HG03139 (cell line): Measurements from ENCODE around the gene ADAMTSL4.
"Not testable (repeated sequence)": the region's sequence is repeated elsewhere in the genome, so short reads cannot be mapped to it uniquely, and the experiment has no call there.

Source experiments
- ATAC-seq: cut with Tn5 transposase; IDR thresholded peaks from one replicate; pipeline ENCODE4 v1.9.1; 2021; ENCODE audit not compliant: unreplicated experiment

The ADAMTSL4 gene

DNA sequence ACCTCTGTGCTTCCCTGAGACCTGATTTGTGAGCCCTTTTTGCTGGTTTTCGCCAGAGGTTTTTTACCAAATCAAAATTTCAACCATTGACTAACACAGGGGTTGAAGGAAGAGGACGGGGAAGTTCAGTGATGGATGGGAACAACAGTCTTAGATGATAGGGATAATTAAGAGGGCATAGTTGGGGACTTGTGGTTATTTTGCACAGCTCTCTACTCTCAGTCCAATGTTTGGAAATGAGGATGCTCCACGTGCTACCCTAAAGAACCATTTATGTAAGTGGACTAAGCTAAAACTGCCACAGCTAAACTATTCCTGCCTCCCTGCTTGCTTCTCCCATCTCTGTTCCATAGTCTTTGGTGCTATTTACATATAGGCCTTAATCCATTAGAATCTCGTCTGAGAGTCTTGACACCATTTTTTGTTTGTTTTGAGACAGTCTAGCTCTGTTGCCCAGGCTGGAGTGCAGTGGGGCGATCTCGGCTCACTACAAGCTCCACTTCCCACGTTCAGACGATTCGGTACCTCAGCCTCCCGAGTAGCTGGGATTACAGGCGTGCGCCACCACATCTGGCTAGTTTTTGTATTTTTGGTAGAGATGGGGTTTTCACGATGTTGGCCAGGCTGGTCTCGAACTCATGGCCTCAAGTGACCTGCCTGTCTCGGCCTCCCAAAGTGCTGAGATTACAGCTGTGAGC lies 30.9 kb downstream of the ADAMTSL4 start:
- no peak for ATAC-seq

DNA sequence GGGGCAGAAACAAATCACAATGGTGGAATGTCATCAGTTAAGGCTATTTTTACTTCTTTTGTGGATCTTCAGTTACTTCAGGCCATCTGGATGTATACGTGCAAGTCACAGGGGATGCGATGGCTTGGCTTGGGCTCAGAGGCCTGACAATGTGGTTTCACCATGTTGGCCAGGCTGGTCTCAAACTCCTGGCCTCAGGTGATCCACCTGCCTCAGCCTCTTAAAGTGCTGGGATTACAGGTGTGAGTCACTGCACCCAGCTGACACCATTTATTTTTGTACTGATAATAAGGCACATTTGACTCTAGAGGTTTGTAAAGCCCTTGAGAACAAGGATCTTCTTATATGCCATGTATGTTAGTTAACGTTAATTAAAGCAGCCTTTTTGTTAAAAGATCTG lies 31.8 kb downstream of the ADAMTSL4 start:
- ATAC-seq: not testable (repeated sequence)

DNA sequence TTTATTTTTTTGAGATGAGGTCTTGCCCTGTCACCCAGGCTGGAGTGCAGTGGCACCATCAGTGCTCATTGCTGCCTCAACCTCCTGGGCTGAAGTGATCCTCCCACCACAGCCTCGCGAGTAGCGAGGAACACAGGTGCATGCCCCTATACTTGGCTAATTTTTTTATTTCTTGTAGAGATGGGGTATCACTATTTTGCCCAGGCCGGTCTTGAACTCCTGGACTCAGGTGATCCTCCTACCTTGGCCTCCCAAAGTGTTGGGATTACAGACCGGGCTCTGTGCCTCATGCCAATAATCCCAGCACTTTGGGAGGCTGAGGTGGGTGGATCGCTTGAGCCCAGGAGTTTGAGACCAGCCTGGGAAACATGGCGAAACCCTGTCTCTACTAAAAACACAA lies 32.2 kb downstream of the ADAMTSL4 start:
- ATAC-seq: not testable (repeated sequence)

DNA sequence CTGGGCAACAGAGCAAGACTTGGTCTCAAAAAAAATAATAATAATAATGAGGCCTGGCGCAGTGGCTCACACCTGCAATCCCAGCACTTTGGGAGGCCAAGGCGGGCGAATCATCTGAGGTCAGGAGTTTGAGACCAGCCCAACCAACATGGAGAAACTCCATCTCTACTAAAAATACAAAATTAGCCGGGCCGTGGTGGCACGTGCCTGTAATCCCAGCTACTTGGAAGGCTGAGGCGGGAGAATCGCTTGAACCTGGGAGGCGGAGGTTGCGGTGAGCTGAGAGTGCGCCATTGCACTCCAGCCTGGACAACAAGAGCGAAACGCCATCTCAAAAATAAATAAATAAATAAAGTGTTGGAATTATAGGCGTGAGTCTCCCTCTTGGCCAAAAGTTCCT lies 32.8 kb downstream of the ADAMTSL4 start:
- not testable (repeated sequence) for ATAC-seq

DNA sequence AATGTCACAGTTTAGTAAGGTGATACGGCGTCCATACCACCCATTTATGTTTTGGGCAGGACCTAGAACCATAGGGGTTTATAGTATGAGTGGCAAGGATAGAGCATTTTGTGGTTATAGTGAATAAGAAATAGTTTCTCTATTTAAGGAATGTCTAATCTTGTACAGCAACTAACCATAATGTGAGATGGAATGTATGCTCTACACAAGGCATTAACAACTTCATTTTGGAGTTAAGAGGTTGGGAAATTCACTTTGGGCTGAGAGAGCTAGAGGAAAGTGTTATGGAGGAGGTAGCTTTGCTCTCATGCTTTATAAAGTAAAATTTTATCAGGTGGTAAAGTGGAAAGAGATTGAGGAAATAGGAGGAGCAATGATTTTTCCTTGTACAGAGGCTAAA lies 33.2 kb downstream of the ADAMTSL4 start:
- ATAC-seq: no peak

DNA sequence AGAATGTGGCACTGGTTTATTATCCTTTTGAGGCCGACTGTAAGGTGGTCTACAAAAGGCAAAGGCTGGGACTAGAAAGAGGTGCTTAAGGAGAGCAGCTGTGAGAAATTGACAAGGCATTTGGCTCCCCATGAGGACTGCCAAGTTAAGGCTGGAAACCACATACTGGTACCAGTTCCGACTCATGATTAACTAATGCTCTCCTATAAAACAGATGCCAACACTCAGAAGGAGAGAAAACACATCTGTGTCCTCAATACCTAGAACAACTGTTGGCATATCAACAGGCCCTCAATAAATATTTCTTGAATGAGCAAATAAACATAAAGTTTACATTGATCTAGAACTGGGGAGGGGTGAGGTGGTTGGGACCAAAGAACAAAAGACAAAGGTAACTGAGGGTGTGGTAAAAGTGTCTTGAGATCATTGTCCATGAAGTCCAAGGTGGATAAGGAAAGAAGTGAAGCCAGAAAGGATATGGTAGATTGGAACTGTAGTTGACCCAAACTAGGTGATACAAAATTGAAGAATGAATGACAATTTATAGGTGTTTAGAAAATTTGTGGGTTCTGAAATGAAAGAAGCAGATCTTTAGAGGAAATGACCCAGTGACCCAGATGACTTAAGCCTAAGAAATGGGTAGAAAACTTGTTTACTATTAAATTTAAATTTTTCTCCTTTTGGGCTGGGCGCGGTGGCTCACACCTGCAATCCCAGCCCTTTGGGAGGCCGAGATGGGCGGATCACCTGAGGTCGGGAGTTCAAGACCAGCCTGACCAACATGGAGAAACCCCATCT lies 47.1 kb downstream of the ADAMTSL4 start:
- no peak for ATAC-seq

DNA sequence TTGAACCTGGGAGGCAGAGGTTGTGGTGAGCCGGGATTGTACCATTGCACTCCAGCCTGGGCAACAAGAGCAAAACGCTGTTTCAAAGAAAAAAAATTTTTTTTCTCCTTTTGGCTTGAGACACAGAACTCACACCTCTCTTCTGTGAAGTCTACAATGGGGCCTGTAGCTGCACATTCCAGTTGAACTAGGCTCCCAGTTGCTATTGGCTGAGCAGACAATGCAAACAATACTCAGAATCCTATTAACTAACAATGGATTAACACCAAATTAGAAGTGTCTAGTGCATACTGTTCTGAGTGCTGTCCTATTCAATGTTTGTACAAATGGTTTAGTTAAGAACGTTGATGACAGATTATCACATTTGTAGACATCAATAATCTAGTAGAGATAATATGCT lies 47.8 kb downstream of the ADAMTSL4 start:
- no peak for ATAC-seq

DNA sequence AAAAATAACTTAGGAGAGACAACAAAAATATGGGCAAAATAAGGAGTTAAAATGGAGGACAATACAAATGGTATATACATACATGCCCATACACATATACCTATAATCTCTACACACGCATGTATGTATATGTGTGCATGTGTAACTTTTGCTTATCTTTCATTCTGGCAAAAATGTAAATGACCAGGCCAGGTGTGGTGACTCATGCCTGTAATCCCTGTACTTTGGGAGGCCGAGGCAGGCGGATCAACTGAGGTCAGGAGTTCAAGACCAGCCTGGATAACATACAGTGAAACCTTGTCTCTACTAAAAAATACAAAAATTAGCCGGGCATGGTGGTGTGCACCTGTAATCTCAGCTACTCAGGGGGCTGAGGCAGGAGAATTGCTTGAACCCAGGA lies 49.1 kb downstream of the ADAMTSL4 start:
- ATAC-seq: not testable (repeated sequence)

DNA sequence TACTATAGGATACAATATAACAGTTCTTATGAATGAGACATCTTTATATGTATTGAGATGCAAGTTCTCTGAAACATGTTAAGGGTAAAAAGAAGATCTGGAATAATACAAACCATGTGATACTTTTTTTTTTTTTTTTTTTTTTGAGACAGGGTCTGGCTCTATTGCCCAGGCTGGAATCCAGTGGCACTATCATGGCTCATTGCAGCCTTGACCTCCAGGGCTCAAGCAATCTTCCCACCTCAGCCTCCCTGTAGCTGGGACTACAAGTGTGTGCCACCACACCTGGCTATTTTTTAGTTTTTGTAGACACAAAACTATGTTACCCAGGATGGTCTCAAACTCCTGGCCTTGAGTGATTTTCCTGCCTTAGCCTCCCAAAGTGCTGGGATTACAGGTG lies 52.3 kb downstream of the ADAMTSL4 start:
- no peak for ATAC-seq

DNA sequence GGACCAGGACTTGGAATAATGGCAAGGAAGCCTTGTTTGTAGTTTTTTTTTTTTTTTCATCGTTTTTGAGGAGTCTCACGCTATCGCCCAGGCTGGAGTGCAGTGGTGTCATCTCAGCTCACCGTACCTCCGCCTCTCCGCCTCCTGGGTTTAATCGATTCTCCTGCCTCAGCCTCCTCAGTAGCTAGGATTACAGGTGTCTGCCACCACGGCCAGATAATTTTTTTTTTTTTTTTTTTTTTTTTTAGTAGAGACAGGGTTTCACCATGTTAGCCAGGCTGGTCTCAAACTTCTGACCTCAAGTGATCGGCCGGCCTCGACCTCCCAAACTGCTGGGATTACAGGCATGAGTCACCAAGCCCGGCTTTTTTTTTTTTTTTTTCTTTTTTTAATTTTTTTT lies 53.2 kb downstream of the ADAMTSL4 start:
- ATAC-seq: not testable (repeated sequence)

DNA sequence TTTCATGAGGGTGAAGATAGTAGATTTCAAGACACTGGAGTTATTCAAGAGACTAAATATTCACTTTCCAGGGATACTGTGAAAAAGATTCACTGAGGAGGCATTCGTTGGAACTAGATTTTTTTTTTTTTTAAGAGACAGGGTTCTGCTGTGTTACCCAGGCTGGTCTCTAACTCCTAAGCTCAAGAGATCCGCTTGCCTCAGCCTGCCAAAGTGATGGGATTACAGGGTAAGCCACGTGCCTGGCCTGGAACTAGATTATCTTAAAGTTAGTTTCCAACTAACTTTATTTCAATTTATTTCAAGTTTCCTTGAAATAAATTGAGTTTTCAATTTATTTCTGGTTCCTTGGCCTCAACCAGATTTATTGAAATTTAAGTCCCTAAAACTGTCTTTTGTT lies 54.5 kb downstream of the ADAMTSL4 start:
- no peak for ATAC-seq

DNA sequence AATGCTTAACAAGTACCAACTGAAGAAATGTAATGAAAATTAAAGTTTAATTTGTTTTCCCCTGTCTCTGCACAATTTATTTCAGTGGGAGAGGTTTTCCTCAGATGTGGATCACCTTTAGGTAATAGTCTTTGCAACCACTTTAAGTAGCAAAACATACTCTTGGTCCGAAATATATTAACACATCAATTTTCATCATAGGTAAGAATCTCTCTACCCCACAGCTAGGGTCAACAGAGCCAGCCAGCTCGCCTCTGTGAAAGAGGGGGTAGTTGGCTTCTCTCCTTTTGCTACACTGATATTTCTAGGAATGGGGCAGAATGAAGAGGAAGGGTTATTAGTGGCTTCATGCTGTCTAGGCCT lies 55.0 kb downstream of the ADAMTSL4 start:
- no peak for ATAC-seq

DNA sequence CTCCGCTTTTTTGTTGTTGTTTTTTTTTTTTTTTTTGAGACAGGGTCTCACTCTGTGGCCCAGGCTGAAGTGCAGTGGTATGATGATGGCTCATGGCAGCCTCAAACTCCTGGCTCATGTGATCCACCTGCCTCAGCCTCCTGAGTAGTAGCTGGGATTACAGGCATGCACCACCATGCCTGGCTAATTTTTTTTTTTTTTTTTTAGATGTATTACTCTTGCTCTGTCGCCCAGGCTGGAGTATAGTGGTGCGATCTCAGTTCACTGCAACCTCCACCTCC lies 56.2 kb downstream of the ADAMTSL4 start:
- ATAC-seq: not testable (repeated sequence)

DNA sequence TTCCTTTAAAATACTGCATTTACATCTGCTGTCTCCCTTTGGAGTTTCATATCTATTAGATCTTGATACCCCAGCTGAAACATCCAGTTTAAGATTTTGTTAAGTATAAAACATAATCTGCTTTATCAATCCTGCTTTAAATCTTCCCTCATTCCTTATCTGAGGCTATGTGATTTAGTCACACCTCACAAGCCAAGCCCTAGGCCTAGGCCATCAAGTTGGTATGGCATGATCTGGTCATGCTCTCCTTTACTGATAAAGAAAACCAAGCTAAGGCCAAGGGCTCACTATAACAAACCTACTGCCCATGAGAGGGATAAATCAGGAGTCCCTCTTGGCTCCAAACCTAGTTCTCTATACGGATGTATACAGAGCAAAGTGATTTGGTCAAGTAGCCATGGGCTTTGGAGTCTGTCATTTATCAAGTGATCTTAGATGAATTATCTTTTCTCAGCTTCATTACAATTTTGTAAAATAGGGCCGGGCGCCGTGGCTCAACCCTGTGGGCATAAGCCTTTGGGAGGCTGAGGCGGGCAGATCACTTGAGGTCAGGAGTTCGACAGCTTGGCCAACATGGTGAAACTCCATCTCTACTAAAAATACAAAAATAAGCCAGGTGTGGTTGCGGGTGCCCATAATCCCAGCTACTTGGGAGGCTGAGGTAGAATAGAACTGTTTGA lies 57.4 kb downstream of the ADAMTSL4 start:
- no peak for ATAC-seq

DNA sequence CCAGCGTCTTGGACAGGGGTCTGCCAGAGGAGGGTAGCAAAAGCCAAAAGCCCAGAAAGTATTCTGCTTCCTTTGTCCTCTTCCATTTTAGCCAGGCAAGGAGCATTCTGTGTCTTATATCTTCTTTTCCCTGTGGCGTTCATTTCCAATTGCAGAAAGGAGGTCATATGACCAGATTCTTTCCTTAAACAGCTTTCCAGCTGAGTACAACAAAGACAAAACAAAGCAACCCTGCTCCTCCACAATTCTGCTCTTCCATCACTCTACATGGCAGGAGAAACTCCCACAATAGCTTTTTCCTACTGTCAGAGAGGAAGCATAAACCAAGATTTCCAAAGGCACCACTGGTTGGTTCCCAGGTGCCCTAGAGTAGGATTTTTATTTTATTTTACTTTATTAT lies 60.5 kb downstream of the ADAMTSL4 start:
- no peak for ATAC-seq
